ENCODE data around the gene SREK1IP1. TPM values are rescaled to one million over a fixed set of nuclear protein-coding genes. Genes with fewer than 3 reads are reported as not detected.

Gene SREK1IP1
- total RNA-seq, 1 donor from 2014 or later, result 37.9 TPM

DNA sequence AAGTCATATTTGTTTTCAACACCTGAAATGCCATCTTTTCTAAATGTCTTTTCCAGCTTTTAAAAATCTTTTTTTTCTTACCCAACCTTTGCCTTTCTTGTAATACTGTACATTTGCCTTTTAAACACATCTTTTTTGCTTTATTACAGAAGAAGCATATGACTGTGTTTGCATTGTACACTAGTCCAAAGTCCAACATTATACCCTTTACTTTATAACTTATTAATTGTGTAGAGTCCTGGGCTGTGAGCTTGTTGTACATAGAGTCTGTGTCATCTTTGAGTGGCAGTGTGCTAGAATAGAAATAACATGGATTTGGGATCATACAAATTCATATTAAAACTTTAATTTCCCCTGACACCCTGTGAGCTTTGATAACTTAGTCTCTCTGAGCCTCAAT lies 24.0 kb upstream of the SREK1IP1 start:
- Histone ChIP-seq H3K4me2 (no peak overlapping the region), H3K27me3 (no peaks in the 10 kb centered on the region), H2AFZ (replicated peaks) (no peak overlapping the region), H3K9ac (no peak overlapping the region), H3K27ac (no peak overlapping the region), H3K4me1 (no peaks in the 10 kb centered on the region), H3K79me2 (ENCODE audit: low read depth) (no peaks in the 10 kb centered on the region), H3F3A (ENCODE audit: low read depth) (no peaks in the 10 kb centered on the region), H4K20me1 (ENCODE audit: low read depth) (no peaks in the 10 kb centered on the region), H3K9me3 (ENCODE audit: low read depth) (no peaks in the 10 kb centered on the region), H3K4me3 (no peak overlapping the region), H3K36me3 (no peaks in the 10 kb centered on the region)
- no peaks in the 10 kb centered on the region for H3K9me3 Mint-ChIP-seq
- no peak overlapping the region for H3K4me3 Mint-ChIP-seq
- H3K27ac Mint-ChIP-seq, result no peak overlapping the region
- DNase-seq (ENCODE audit: low spot score), result no peak
- peaks cover 2% of the 10 kb centered on the region for H3K36me3 Mint-ChIP-seq
- TF ChIP-seq EZH2phosphoT487 (IDR thresholded peaks at IDR 0.05) (no peak), EZH2 (IDR thresholded peaks at IDR 0.05) (no peak)
- TF ChIP-seq, protein P1, sequence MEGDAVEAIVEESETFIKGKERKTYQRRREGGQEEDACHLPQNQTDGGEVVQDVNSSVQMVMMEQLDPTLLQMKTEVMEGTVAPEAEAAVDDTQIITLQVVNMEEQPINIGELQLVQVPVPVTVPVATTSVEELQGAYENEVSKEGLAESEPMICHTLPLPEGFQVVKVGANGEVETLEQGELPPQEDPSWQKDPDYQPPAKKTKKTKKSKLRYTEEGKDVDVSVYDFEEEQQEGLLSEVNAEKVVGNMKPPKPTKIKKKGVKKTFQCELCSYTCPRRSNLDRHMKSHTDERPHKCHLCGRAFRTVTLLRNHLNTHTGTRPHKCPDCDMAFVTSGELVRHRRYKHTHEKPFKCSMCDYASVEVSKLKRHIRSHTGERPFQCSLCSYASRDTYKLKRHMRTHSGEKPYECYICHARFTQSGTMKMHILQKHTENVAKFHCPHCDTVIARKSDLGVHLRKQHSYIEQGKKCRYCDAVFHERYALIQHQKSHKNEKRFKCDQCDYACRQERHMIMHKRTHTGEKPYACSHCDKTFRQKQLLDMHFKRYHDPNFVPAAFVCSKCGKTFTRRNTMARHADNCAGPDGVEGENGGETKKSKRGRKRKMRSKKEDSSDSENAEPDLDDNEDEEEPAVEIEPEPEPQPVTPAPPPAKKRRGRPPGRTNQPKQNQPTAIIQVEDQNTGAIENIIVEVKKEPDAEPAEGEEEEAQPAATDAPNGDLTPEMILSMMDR (IDR thresholded peaks at IDR 0.05), result no peak
- H3K4me1 Mint-ChIP-seq, result no peaks in the 10 kb centered on the region
- no peaks in the 10 kb centered on the region for H3K27me3 Mint-ChIP-seq (ENCODE audit: insufficient read depth, low read depth)

DNA sequence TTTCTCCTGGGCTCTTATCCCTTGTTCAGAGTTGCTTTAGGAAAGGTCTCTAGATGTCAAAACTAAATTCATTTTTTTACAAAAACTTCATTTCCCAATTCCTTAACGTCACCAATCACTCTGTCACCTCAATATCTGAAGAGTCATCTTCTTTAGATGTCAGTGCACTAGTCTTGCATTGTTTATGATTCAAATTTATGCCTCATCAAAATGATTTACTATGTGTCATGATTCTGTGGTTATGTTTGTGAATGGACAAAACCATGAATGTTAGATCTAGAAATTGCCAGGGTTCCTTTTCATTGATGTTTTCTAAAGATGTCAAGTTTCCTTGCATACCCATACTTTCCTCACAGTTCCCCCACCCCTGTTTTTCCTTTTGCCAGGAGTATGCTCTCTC lies 21.7 kb upstream of the SREK1IP1 start:
- Histone ChIP-seq H3K4me3 (no peak overlapping the region), H3F3A (ENCODE audit: low read depth) (no peaks in the 10 kb centered on the region), H3K36me3 (peaks cover 5% of the 10 kb centered on the region), H3K27ac (no peak overlapping the region), H3K9me3 (ENCODE audit: low read depth) (no peaks in the 10 kb centered on the region), H4K20me1 (ENCODE audit: low read depth) (no peaks in the 10 kb centered on the region), H3K4me1 (no peaks in the 10 kb centered on the region), H3K4me2 (no peak overlapping the region), H3K27me3 (no peaks in the 10 kb centered on the region), H2AFZ (replicated peaks) (no peak overlapping the region), H3K79me2 (ENCODE audit: low read depth) (no peaks in the 10 kb centered on the region), H3K9ac (no peak overlapping the region)
- TF ChIP-seq EZH2phosphoT487 (IDR thresholded peaks at IDR 0.05) (no peak), EZH2 (IDR thresholded peaks at IDR 0.05) (no peak)
- TF ChIP-seq, protein P1 (IDR thresholded peaks at IDR 0.05), result no peak
- no peaks in the 10 kb centered on the region for H3K27me3 Mint-ChIP-seq (ENCODE audit: insufficient read depth, low read depth)
- peaks cover 5% of the 10 kb centered on the region for H3K36me3 Mint-ChIP-seq
- no peaks in the 10 kb centered on the region for H3K9me3 Mint-ChIP-seq
- H3K27ac Mint-ChIP-seq, result no peak overlapping the region
- no peaks in the 10 kb centered on the region for H3K4me1 Mint-ChIP-seq
- H3K4me3 Mint-ChIP-seq, result no peak overlapping the region
- DNase-seq (ENCODE audit: low spot score), result no peak

DNA sequence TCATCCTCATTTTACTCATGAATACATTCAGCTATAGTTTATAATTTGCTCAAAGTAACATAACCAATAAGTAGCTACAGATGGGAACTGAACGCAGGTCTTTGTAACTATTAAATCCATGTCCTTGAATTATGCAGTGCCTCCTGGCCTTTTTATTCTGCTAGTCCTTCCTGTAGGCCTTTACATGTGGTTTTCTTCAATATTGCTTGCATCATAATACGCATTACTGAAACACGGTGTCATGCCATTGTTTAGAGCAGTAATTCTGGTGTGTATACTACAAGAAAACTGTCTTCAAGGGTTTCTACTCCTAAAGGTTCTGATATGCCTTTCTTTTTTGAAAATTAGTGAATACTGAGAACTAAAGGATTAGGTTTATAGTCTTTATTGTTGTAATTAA lies 21.0 kb upstream of the SREK1IP1 start:
- Histone ChIP-seq H3K4me3 (no peak overlapping the region), H3K4me1 (no peaks in the 10 kb centered on the region), H3K79me2 (ENCODE audit: low read depth) (no peaks in the 10 kb centered on the region), H3K36me3 (peaks cover 5% of the 10 kb centered on the region), H3F3A (ENCODE audit: low read depth) (no peaks in the 10 kb centered on the region), H4K20me1 (ENCODE audit: low read depth) (no peaks in the 10 kb centered on the region), H3K27ac (no peak overlapping the region), H3K9ac (no peak overlapping the region), H2AFZ (replicated peaks) (no peak overlapping the region), H3K27me3 (no peaks in the 10 kb centered on the region), H3K4me2 (no peak overlapping the region), H3K9me3 (ENCODE audit: low read depth) (no peaks in the 10 kb centered on the region)
- Mint-ChIP-seq H3K4me1 (no peaks in the 10 kb centered on the region), H3K36me3 (peaks cover 5% of the 10 kb centered on the region), H3K4me3 (no peak overlapping the region), H3K27ac (no peak overlapping the region), H3K27me3 (ENCODE audit: insufficient read depth, low read depth) (no peaks in the 10 kb centered on the region), H3K9me3 (no peaks in the 10 kb centered on the region)
- DNase-seq (ENCODE audit: low spot score), result no peak
- TF ChIP-seq, protein P1 (IDR thresholded peaks at IDR 0.05), result no peak
- TF ChIP-seq EZH2phosphoT487 (IDR thresholded peaks at IDR 0.05) (no peak), EZH2 (IDR thresholded peaks at IDR 0.05) (no peak)
